ENCODE data around the gene SLC5A1.
"Not testable (repeated sequence)": the region's sequence is repeated elsewhere in the genome, so short reads cannot be mapped to it uniquely, and the experiment has no call there.

DNA sequence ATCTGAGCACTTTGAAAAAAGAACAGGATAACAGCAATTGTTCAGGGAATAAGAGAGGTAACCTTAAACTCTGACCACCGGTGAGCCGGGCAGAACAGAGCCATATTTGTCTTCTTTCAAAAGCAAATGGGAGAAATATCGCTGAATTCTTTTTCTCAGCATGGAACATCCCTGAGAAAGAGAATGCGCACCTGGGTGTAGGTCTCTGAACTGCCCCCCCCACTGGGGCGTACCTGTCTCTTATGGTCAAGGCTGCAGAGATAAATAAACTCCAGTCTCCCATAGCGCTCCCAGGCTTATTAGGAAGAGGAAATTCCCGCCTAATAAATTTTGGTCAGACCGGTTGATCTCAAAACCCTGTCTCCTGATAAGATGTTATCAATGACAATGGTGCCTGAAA lies 104.1 kb downstream of the SLC5A1 start:
- TF ChIP-seq, protein P1, sequence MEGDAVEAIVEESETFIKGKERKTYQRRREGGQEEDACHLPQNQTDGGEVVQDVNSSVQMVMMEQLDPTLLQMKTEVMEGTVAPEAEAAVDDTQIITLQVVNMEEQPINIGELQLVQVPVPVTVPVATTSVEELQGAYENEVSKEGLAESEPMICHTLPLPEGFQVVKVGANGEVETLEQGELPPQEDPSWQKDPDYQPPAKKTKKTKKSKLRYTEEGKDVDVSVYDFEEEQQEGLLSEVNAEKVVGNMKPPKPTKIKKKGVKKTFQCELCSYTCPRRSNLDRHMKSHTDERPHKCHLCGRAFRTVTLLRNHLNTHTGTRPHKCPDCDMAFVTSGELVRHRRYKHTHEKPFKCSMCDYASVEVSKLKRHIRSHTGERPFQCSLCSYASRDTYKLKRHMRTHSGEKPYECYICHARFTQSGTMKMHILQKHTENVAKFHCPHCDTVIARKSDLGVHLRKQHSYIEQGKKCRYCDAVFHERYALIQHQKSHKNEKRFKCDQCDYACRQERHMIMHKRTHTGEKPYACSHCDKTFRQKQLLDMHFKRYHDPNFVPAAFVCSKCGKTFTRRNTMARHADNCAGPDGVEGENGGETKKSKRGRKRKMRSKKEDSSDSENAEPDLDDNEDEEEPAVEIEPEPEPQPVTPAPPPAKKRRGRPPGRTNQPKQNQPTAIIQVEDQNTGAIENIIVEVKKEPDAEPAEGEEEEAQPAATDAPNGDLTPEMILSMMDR (IDR thresholded peaks at IDR 0.05): not testable (repeated sequence)
- not testable (repeated sequence) for TF ChIP-seq TCF7L2 (IDR thresholded peaks at IDR 0.05; ENCODE audit: low read depth, low read length)
